Colon (tissue), 2 donors: Measurements from ENCODE around the gene SLC13A3.

Experiments used
- FAIRE-seq: peaks from 2 replicates; lab custom pipeline; 2012; peaks lifted over from hg19 to GRCh38; lab: Jason Lieb, UNC
- donor health status: control.
- donor health status: control.

The SLC13A3 gene

GRCh38 chr20:46649965-46650542 is 1.2 kb downstream of the SLC13A3 start:
- no peak for FAIRE-seq

DNA sequence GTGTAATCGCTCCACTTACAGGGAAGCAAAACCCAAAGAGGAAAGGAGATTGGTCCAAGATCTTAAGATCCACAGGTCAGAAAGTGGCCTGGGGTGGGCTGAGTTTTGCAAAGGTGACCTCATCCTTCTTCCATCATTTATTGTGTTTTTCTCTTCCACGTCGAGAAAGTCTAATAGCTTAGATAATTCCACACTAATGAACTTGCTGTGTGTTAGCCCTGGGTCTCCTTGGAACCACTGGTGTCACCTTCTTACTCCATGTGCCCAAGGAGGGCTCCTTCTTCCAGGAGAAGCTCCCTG is 1.7 kb downstream of the SLC13A3 start:
- no peak for FAIRE-seq

DNA sequence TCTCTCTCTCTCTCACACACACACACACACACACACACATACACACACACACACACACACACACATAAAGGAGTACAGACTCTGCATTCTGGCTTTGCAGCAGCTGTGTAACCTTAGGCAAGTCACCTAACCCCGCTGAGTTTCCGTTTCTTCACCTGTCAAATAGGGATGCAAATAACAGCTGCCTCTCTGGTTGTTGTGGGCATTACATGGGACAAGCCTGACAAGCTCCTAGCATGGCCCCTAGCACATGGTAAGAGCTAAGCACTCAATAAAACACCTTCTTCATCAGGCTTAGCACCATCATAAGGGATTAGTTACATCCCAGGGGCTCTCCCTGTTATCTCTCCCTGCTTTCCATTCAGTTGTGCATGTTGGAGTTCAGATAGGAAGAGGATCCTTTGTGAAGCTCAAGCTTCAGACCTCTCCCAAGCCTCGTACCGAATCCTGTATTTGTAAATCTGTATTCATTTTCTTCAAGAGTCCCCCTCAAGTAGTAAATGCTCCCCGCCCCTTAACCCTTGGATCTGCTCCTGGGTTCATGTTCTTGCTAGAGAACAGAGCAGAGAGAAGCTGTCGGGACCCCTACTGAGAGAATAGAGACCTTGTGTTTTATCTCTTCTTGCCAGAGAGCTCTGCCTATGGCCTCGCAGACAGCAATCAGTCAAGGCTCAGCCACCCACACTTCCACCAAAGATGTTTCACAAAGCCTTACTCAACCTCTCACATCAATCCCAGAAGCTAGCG is 2.2 kb downstream of the SLC13A3 start:
- no peak for FAIRE-seq

GRCh38 chr20:46647469-46647868 is 3.8 kb downstream of the SLC13A3 start:
- FAIRE-seq: no peak

DNA sequence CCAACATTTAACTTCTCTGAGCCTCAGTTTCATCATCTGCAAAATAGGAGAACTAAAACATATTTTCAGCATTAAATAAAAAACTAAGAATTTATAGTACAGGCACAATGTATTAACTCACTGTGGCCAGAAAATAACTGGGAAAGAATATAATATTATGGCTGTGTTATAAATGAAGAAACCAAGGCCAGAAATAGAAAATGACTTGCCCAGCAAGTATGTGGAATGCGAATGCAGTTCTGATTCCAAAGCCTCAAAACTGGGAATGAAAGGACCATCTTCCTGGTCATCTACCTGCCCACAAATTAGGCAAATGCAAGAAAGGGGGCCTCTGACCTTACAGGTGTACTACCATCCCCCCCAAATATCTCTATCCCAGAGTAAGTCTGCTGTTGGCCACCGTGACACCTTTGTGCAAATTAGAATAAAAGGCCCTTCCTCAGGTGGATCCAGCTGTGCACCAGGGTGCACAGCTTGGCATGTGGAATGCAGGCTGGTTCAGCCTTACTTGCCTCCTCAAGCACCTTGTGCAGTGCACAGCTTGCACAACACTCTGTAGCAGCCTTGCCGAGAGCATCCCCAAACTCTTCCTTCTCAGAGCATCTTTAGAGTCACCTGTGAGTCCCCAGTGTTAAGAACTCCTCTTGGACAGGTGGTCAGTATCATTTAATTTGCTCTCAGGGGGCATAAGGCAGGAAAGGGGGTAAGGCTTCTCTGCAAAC is 4.4 kb downstream of the SLC13A3 start:
- no peak for FAIRE-seq

GRCh38 chr20:46646122-46646521 is 5.1 kb downstream of the SLC13A3 start:
- FAIRE-seq: no peak

DNA sequence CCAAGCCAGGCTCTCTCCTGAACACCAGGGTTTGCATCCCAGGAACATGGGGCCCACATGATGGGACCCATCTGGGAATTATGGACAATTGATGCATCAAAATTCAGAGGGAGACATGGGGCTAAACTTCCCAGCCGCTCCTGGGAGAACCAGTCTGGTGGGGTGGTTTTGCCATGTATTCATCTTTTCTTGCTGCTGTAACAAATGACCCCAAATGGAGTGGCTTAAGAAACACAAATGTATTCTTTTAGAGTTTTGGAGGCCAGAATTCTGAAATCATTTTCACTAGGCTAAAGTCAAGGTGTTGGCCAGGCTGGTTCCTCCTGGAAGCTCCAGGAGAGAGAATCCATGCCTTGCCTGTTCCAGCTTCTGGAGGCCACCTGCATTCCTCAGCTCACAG is 6.5 kb downstream of the SLC13A3 start:
- no peak for FAIRE-seq

DNA sequence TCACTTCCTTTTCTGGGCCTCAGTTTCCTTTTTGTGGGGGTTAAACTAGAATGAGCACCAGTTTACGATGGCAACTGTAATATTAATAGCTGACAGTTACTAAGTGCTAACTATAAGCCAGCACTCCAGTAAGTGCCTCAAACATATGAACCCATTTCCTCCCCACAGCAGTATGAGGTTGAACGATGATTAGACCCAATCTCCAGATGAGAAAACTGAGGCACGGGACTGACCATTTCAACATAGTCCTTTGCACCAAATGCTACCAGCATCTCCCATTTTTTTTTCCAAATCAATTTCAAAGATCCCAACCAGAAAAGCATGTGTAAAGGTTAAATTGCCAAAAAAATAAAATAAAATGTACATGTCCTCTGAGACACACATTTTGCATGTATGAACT is 7.1 kb downstream of the SLC13A3 start:
- FAIRE-seq: no peak

GRCh38 chr20:46642969-46643343 is 8.3 kb downstream of the SLC13A3 start:
- FAIRE-seq: no peak

DNA sequence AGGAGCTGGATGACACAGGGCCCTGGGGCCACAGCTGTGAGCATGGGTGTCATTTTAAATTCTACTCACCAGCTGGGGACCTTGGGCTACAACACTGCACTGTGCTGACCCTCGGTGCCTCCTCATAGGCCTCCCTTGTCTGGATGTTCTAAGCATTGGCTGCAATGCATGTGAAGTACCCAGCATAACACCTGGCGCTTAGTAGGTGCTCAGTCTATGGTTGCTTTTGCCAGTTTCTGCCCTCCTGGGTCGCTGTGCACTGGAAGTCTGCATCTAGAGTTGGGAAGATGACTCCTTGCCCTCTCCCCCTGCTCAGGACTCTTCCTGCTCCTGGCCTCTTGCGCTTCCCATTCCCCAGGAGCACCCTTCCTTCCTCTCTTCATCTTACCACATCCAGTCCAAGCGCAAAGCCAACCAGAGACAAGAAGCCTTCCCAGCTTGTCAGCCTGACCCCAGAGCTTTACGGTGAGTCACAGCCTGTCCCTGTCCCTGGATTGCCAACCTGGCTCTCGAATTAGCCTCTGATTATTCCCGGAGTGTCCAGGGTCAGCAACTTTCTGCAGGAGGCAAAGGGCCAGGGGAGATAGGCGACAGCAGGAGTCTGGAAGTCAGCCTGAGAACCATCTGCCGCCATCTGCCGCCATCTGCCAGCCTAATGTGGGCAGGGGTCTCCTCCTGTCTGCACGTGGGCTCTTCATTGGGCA is 8.8 kb downstream of the SLC13A3 start:
- no peak for FAIRE-seq

DNA sequence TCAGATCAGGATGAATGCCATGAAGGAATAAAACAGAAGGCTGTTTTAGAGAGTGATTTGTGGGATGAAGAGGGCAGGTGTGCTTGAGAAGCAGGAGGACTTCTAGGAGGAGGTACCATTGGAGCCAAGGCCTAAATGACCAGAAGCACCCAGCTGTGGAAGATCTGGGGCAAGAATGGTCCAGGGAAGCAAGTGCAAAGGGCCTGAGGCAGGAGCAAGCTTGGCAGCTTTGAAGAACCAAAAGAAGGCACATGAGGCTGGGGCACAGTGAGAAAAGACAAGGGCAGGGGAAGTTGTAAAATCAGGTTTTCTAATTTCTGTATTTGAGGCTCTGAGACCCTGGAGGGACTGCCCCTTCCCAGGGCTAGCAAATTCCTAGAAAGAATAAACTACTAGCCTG is 9.8 kb downstream of the SLC13A3 start:
- FAIRE-seq: no peak

DNA sequence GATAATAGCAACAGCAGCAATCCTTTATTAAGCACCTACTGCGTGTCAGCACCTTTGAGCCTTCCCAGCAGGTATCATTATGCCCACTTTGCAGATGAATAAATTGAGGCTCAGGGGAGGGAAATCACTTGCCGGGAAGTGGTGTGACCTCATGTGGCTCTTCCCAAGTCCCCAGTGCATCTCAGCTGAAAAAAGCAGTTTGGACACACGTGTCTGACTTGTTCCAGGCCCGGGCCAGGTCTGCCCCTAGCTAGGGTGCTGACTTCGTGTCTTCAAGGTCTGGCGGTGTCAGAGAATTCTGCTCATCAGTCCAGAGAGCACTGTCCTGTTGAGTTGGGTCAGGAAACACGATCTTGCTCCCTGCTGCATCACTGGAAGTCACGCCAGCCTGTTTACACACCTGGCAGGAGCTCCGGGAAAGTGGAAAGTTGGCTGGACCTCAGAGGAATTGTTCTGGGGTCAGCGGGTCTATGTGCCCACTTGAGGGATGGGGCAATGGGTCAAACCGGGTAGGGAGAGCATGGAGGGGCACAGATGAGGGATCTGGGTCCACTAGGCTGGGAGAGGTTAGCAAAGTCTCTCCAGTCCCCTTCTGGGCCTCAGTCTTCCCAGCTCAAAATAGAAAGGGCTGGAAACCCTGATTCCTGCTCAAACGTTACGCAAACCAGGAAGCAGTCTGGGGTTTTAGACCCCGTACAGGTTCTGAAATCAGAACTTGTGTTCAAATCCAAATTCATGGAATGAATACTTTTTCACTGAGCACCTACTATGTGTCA is 10.5 kb downstream of the SLC13A3 start:
- no peak for FAIRE-seq

GRCh38 chr20:46640044-46640443 is 11.2 kb downstream of the SLC13A3 start:
- no peak for FAIRE-seq

DNA sequence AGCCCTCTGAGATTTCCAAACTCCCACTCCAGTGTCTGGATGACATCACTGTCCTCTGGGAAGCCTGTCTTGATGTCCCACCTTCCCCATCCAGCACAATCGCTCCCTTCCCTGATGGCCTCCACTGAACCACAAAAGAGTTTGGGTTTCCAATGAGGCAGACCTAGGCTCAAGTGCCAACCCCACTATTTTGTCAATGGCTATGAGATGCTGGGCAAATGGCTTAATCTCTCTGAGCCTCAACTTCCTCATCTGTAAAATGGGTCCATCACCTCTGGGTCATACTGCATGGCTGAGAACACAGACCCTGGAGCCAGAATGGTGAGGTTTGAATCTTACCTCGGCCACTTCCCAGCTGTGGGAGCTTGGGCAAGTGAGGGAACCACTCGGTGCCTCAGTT is 11.7 kb downstream of the SLC13A3 start:
- no peak for FAIRE-seq

- FAIRE-seq: no peak
Observed at GRCh38 chr20:46638898-46639274, 12.4 kb downstream of the SLC13A3 start.

- FAIRE-seq: no peak
Observed at GRCh38 chr20:46638134-46638897, 12.9 kb downstream of the SLC13A3 start.

- no peak for FAIRE-seq
Observed at GRCh38 chr20:46637427-46638133, 13.7 kb downstream of the SLC13A3 start.

- FAIRE-seq: no peak
Observed at GRCh38 chr20:46637020-46637419, 14.2 kb downstream of the SLC13A3 start.

DNA sequence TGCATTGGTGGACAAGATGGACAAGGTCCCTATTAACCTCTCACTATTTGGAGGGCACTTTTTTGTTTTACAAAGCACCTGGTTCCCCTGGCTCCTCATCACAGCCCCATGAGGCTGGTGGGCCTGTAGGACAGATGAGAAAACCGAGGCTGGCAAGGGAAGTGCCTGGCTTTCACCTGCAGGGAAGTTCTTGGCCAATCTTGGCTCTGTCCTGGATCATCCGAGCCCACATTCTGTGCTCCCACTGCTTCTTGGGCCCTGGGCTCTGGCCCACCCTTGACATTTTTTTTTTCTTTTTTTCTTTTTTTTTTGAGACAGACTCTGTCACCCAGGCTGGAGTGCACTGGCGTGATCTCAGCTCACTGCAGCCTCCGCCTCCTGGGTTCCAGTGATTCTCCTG is 14.7 kb downstream of the SLC13A3 start:
- no peak for FAIRE-seq

- no peak for FAIRE-seq
Observed at GRCh38 chr20:46635514-46636136, 15.6 kb downstream of the SLC13A3 start.
